Large intestine (tissue), 3 donors: Measurements from ENCODE around the gene PXDC1. TPM values are rescaled to one million over a fixed set of nuclear protein-coding genes. Genes with fewer than 3 reads are reported as not detected.
A peak's percentile ranks its signal among the peaks of the same experiment; 100 is the strongest.

Source experiments
- DNase-seq, 2 donors: peaks; one replicate each; pipeline versions ENCODE4 v3.0.0 to v3.0.0-alpha.2; 2013
- H3K27ac ChIP-seq: one replicate; pipeline ENCODE4 v1.5.1; 2013; ENCODE audit warnings: low read length
- H3K27me3 ChIP-seq: 2 replicates; pipeline ENCODE4 v1.6.1; 2013; ENCODE audit warnings: low read length; ENCODE audit not compliant: control insufficient read depth, insufficient read depth
- H3K36me3 ChIP-seq: 2 replicates; pipeline ENCODE4 v1.6.1; 2013; ENCODE audit warnings: low read length; ENCODE audit not compliant: control insufficient read depth, insufficient read depth
- H3K4me1 ChIP-seq: one replicate; pipeline ENCODE4 v1.6.1; 2013; ENCODE audit warnings: low read length; ENCODE audit not compliant: control insufficient read depth, insufficient read depth
- H3K4me3 ChIP-seq: one replicate; pipeline ENCODE4 v1.5.1; 2013; ENCODE audit warnings: low read length
- H3K9me3 ChIP-seq: one replicate; pipeline ENCODE4 v1.6.1; 2013; ENCODE audit warnings: mild to moderate bottlenecking, low read depth, low read length, moderate library complexity; ENCODE audit not compliant: control insufficient read depth
- WGBS: methylation state at CpG from one replicate; pipeline ENCODE4 v1.1.5; 2013; ENCODE audit warnings: low lambda C conversion rate; ENCODE audit not compliant: insufficient coverage; 5-methylcytosine and 5-hydroxymethylcytosine counted together
- polyA plus RNA-seq: library from polyadenylated mRNA; unstranded; fragments of 120-200 nt; gene quantifications from one replicate; pipeline ENCODE4 v1.2.1, GENCODE V29; 2013

Gene PXDC1
- polyA plus RNA-seq, 1 donor, result 52.3 TPM

GRCh38 chr6:3793545-3793944, 42.0 kb upstream of the PXDC1 start:
- Histone ChIP-seq H3K27ac (no peak overlapping the region), H3K27me3 (no peaks in the 10 kb centered on the region), H3K9me3 (no peaks in the 10 kb centered on the region), H3K36me3 (no peaks in the 10 kb centered on the region), H3K4me1 (peaks cover 20% of the 10 kb centered on the region), H3K4me3 (no peak overlapping the region)
- WGBS, result no CpG with 5 or more reads among the region's 3 CpGs
- DNase-seq, result no peak

GRCh38 chr6:3791526-3792203, 40.2 kb upstream of the PXDC1 start:
- Histone ChIP-seq H3K36me3 (no peaks in the 10 kb centered on the region), H3K4me1 (peaks cover 12% of the 10 kb centered on the region), H3K27me3 (no peaks in the 10 kb centered on the region), H3K9me3 (no peaks in the 10 kb centered on the region), H3K4me3 (no peak overlapping the region), H3K27ac (no peak overlapping the region)
- no peak for DNase-seq
- 100% methylated on average over 1 of the region's 8 CpGs for WGBS

GRCh38 chr6:3789896-3790558, 38.5 kb upstream of the PXDC1 start:
- WGBS, result no CpG with 5 or more reads among the region's 12 CpGs
- no peaks in the 10 kb centered on the region for H3K9me3 ChIP-seq
- H3K4me3 ChIP-seq, result no peak overlapping the region
- no peak for DNase-seq
- H3K4me1 ChIP-seq, result peaks cover 12% of the 10 kb centered on the region
- H3K36me3 ChIP-seq, result no peaks in the 10 kb centered on the region
- H3K27ac ChIP-seq, result peak overlapping the region; percentile 56
- H3K27me3 ChIP-seq, result no peaks in the 10 kb centered on the region

GRCh38 chr6:3789018-3789895, 37.7 kb upstream of the PXDC1 start:
- Histone ChIP-seq H3K27ac (peak overlapping the region; percentile 56), H3K27me3 (no peaks in the 10 kb centered on the region), H3K4me1 (peaks cover 12% of the 10 kb centered on the region), H3K36me3 (no peaks in the 10 kb centered on the region), H3K4me3 (no peak overlapping the region), H3K9me3 (no peaks in the 10 kb centered on the region)
- peak; percentile 81 to 90 for DNase-seq
- WGBS, result no CpG with 5 or more reads among the region's 13 CpGs

GRCh38 chr6:3788408-3789017, 37.0 kb upstream of the PXDC1 start:
- DNase-seq, result no peak
- Histone ChIP-seq H3K9me3 (no peaks in the 10 kb centered on the region), H3K4me3 (no peak overlapping the region), H3K4me1 (peaks cover 12% of the 10 kb centered on the region), H3K36me3 (no peaks in the 10 kb centered on the region), H3K27ac (peak overlapping the region; percentile 43), H3K27me3 (no peaks in the 10 kb centered on the region)
- WGBS, result no CpG with 5 or more reads among the region's 12 CpGs

- H3K36me3 ChIP-seq, result no peaks in the 10 kb centered on the region
- H3K4me1 ChIP-seq, result peaks cover 12% of the 10 kb centered on the region
- H3K4me3 ChIP-seq, result no peak overlapping the region
- DNase-seq, result no peak
- no peak overlapping the region for H3K27ac ChIP-seq
- H3K9me3 ChIP-seq, result no peaks in the 10 kb centered on the region
- no peaks in the 10 kb centered on the region for H3K27me3 ChIP-seq
- 86% methylated on average over 1 of the region's 4 CpGs for WGBS
Measured at GRCh38 chr6:3786141-3786540, 34.6 kb upstream of the PXDC1 start.

- WGBS, result 87% methylated on average over 3 of the region's 5 CpGs
- H3K27ac ChIP-seq, result no peak overlapping the region
- no peaks in the 10 kb centered on the region for H3K27me3 ChIP-seq
- no peak for DNase-seq
- no peak overlapping the region for H3K4me3 ChIP-seq
- no peaks in the 10 kb centered on the region for H3K9me3 ChIP-seq
- no peaks in the 10 kb centered on the region for H3K36me3 ChIP-seq
- peaks cover 12% of the 10 kb centered on the region for H3K4me1 ChIP-seq
Measured at GRCh38 chr6:3785745-3786098, 34.2 kb upstream of the PXDC1 start.

- no peaks in the 10 kb centered on the region for H3K27me3 ChIP-seq
- H3K4me1 ChIP-seq, result peaks cover 12% of the 10 kb centered on the region
- 95% methylated on average over 4 of the region's 26 CpGs for WGBS
- no peak for DNase-seq
- no peaks in the 10 kb centered on the region for H3K9me3 ChIP-seq
- no peak overlapping the region for H3K4me3 ChIP-seq
- no peak overlapping the region for H3K27ac ChIP-seq
- no peaks in the 10 kb centered on the region for H3K36me3 ChIP-seq
Measured at GRCh38 chr6:3784885-3785744, 33.6 kb upstream of the PXDC1 start.

GRCh38 chr6:3784423-3784822, 32.9 kb upstream of the PXDC1 start:
- WGBS, result no CpG with 5 or more reads among the region's 12 CpGs
- Histone ChIP-seq H3K27me3 (no peaks in the 10 kb centered on the region), H3K4me1 (peaks cover 8% of the 10 kb centered on the region), H3K36me3 (no peaks in the 10 kb centered on the region), H3K9me3 (no peaks in the 10 kb centered on the region), H3K4me3 (no peak overlapping the region), H3K27ac (no peak overlapping the region)
- no peak for DNase-seq
